Body of pancreas (tissue), 4 donors: ENCODE measurements around the gene DRC7. TPM values are rescaled to one million over a fixed set of nuclear protein-coding genes. Genes with fewer than 3 reads are reported as not detected.

Experiments
- ATAC-seq: fragments of 150-250 bp; one replicate; pipeline ENCODE4 v1.9.1; 2016
- DNase-seq, 4 donors: peaks; one replicate each; pipeline ENCODE4 v3.0.0-alpha.2; 2019
- H3K27ac ChIP-seq, 4 donors: fragments of 200-600 bp; sonication (generic); 1 replicate in 3 of 4; 2 replicates in 1 of 4; pipeline versions ENCODE4 v1.5.1 to v1.6.1; 2016 to 2019; ENCODE audit warnings: mild to moderate bottlenecking in 1 of 4, mixed read lengths in 1 of 4, moderate library complexity in 1 of 4
- H3K27me3 ChIP-seq, 2 donors: fragments of 200-600 bp; sonication (generic); one replicate each; pipeline ENCODE4 v1.6.0; 2016; ENCODE audit warnings: mild to moderate bottlenecking in 1 of 2
- H3K36me3 ChIP-seq, 2 donors: fragments of 200-600 bp; sonication (generic); replicated peaks in 1 of 2; 2 replicates each; pipeline ENCODE4 v1.5.1; 2016; ENCODE audit warnings: low read depth in 2 of 2; ENCODE audit not compliant: insufficient read depth in 1 of 2
- H3K4me1 ChIP-seq: fragments of 200-600 bp; sonication (generic); one replicate; pipeline ENCODE4 v1.6.0; 2016
- H3K4me3 ChIP-seq, 2 donors: fragments of 200-600 bp; sonication (generic); 1 replicate in 1 of 2; 2 replicates in 1 of 2; pipeline ENCODE4 v1.5.1; 2016 to 2019
- H3K9me3 ChIP-seq, 3 donors: fragments of 200-600 bp; sonication (generic); 1 replicate in 2 of 3; 2 replicates in 1 of 3; pipeline ENCODE4 v1.5.1; 2016
- POLR2A ChIP-seq, 3 donors: fragments of 450-650 bp; IDR thresholded peaks; one replicate each; pipeline ENCODE4 v1.6.1; 2016; ENCODE audit warnings: antibody characterized with exemption in 3 of 3, mild to moderate bottlenecking in 2 of 3
- WGBS, 2 donors: methylation state at CpG; one replicate each; pipeline ENCODE4 v1.1.5; 2017; 5-methylcytosine and 5-hydroxymethylcytosine counted together
- intact Hi-C: fragments of 100-400 bp; cut with DNase I; formaldehyde crosslinking; loops from one replicate; pipeline ENCODE4 v1.15.1; 2023
- total RNA-seq, 2 donors: library from RNA; depleted of rRNA; stranded (reverse); fragments of >200 nt; gene quantifications; one replicate each; pipeline ENCODE4 v1.1.0, GENCODE V29; 2016
- TF ChIP-seq, protein P1 (sequence below), 7 experiments: fragments of 450-650 bp in 4 of 7; fragments of 200-600 bp in 3 of 7; sonication (generic) in 3 of 7; IDR thresholded peaks; one replicate each; pipeline ENCODE4 v1.5.1; 2016 to 2019; ENCODE audit warnings: antibody characterized with exemption in 7 of 7

DRC7 gene
- total RNA-seq, 2 donors from 2014 or later, result 1.3 TPM; not detected in 1

- ATAC-seq, result no peak
- H3K27me3 ChIP-seq, result no peaks in the 10 kb centered on the region
- TF ChIP-seq, protein P1, sequence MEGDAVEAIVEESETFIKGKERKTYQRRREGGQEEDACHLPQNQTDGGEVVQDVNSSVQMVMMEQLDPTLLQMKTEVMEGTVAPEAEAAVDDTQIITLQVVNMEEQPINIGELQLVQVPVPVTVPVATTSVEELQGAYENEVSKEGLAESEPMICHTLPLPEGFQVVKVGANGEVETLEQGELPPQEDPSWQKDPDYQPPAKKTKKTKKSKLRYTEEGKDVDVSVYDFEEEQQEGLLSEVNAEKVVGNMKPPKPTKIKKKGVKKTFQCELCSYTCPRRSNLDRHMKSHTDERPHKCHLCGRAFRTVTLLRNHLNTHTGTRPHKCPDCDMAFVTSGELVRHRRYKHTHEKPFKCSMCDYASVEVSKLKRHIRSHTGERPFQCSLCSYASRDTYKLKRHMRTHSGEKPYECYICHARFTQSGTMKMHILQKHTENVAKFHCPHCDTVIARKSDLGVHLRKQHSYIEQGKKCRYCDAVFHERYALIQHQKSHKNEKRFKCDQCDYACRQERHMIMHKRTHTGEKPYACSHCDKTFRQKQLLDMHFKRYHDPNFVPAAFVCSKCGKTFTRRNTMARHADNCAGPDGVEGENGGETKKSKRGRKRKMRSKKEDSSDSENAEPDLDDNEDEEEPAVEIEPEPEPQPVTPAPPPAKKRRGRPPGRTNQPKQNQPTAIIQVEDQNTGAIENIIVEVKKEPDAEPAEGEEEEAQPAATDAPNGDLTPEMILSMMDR (IDR thresholded peaks at IDR 0.05), result no peak
- TF ChIP-seq POLR2A (IDR thresholded peaks at IDR 0.05), result no peak
- DNase-seq, result no peak
- H3K9me3 ChIP-seq, result no peaks in the 10 kb centered on the region
- H3K36me3 ChIP-seq, result peaks cover 6 to 35% of the 10 kb centered on the region in 2 donors
- no peaks in the 10 kb centered on the region for H3K4me1 ChIP-seq
- WGBS, 2 donors, result 84% methylated on average over 7 to 19 of the region's 19 CpGs
- H3K27ac ChIP-seq, result no peak overlapping the region
- no peak overlapping the region for H3K4me3 ChIP-seq
- intact Hi-C loops, result no loop called here
Measured at GRCh38 chr16:57658878-57659674, 35.5 kb upstream of the DRC7 start.

DNA sequence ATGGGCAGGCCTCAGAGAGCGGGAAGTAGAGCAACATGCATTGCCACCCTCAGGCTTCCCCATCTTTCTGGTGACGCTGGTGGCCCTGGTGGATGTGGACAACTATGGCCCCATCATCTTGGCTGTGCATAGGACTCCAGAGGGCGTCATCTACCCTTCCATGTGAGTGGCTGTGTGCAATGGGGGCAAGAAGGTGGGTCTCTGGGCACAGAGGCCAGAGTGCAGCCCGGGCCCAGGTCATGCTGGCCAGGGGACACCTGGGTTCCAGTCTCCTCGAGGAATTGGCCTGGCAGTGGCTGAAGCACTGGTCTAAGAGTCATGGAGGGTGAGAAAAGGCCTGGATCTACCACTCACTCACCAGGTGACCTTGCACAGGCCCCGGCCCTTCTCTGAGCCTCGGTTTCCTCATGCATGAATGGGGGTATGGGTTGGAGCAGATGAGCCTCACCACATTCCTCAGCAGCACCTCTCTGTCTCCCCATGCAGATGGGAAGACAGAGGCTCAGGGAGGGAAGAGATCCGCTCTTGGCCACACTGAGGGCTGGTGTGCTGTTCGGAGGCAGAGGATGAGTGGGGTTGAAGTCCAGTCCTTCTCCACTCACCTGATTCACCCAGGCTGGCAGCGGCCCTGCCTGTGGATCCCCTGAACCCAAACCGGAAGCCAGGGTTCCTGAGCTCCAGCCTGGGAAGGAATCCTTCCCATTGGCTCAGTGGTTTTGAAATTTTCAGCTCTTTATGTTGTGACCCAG, 33.7 kb upstream of the DRC7 start:
- DNase-seq, result no peak
- Histone ChIP-seq H3K27me3 (no peaks in the 10 kb centered on the region), H3K4me1 (no peaks in the 10 kb centered on the region), H3K27ac (no peak overlapping the region), H3K36me3 (peaks cover 6 to 40% of the 10 kb centered on the region in 2 donors), H3K4me3 (no peak overlapping the region), H3K9me3 (no peaks in the 10 kb centered on the region)
- TF ChIP-seq POLR2A (IDR thresholded peaks at IDR 0.05), result no peak
- TF ChIP-seq, protein P1 (IDR thresholded peaks at IDR 0.05), result no peak
- 88 to 94% methylated on average over 7 to 11 of the region's 11 CpGs for WGBS, 2 donors
- intact Hi-C loops, result no loop called here
- ATAC-seq, result no peak

GRCh38 chr16:57661510-57661909, 33.1 kb upstream of the DRC7 start:
- 66 to 86% methylated on average over 6 to 7 of the region's 7 CpGs for WGBS, 2 donors
- Histone ChIP-seq H3K27me3 (no peaks in the 10 kb centered on the region), H3K27ac (no peak overlapping the region), H3K4me1 (no peaks in the 10 kb centered on the region), H3K9me3 (no peaks in the 10 kb centered on the region), H3K36me3 (peaks cover 6 to 40% of the 10 kb centered on the region in 2 donors), H3K4me3 (no peak overlapping the region)
- no peak for ATAC-seq
- no peak for TF ChIP-seq POLR2A (IDR thresholded peaks at IDR 0.05)
- TF ChIP-seq, protein P1 (IDR thresholded peaks at IDR 0.05), result no peak
- no peak for DNase-seq
- intact Hi-C loops, result no loop called here

DNA sequence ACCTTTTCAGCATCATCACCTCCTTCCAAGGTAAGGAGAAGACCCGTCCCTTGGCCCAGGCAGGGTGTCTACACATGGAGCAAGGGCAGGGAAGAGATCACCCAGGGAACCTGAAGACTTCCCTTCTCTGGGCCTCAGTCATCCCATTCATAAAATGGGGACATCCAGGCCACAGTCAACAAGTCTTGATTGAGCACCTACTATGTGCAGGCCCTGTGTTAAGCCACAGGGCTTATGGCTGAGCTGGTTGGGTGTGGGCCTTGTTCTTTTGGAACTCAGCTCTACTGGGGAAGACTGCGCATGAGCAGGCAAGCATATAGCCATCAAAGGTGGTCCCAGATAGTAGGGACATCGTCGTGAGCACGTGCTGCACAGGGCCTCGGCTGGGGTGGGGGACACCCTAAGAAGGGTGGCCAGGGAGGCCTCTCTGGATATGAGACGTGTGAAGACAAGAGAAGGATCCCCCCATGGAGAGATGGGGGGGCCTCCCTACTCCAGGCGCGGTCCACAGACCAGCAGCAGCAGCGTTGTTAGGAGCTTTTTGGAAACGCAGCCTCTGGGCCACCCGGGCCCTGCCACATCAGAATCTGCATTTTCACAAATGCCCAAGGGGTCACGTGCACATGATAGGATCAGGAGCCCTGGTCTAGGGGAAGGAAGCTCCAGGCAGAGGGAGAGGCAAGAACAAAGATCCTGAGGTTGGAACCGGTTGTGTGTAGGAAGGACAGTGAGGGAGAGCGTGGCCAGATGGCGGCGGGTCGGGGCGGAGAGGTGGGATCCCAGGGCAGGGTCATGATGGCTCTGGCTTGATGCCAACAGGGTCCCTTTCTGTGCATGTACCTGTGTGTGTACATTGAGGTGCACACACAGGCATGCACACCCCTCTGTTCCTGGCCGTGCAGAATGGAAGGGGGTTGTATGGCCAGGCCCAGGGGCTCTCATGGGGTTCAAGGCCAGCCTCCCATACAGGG, 32.4 kb upstream of the DRC7 start:
- WGBS, 2 donors, result 88 to 95% methylated on average over 19 to 20 of the region's 20 CpGs
- no peak overlapping the region for H3K27ac ChIP-seq
- intact Hi-C loops, result no loop called here
- H3K9me3 ChIP-seq, result no peaks in the 10 kb centered on the region
- no peak for TF ChIP-seq POLR2A (IDR thresholded peaks at IDR 0.05)
- TF ChIP-seq, protein P1 (IDR thresholded peaks at IDR 0.05), result no peak
- no peaks in the 10 kb centered on the region for H3K4me1 ChIP-seq
- H3K36me3 ChIP-seq, result peaks cover 6 to 40% of the 10 kb centered on the region in 2 donors
- no peak overlapping the region for H3K4me3 ChIP-seq
- H3K27me3 ChIP-seq, result no peaks in the 10 kb centered on the region
- ATAC-seq, result no peak
- no peak for DNase-seq
